Measurements from ENCODE around the gene SEC14L5. TPM values are rescaled to one million over a fixed set of nuclear protein-coding genes. Genes with fewer than 3 reads are reported as not detected.

The SEC14L5 gene
- total RNA-seq, 1 donor: under 0.01 TPM

- TF ChIP-seq, protein P1, sequence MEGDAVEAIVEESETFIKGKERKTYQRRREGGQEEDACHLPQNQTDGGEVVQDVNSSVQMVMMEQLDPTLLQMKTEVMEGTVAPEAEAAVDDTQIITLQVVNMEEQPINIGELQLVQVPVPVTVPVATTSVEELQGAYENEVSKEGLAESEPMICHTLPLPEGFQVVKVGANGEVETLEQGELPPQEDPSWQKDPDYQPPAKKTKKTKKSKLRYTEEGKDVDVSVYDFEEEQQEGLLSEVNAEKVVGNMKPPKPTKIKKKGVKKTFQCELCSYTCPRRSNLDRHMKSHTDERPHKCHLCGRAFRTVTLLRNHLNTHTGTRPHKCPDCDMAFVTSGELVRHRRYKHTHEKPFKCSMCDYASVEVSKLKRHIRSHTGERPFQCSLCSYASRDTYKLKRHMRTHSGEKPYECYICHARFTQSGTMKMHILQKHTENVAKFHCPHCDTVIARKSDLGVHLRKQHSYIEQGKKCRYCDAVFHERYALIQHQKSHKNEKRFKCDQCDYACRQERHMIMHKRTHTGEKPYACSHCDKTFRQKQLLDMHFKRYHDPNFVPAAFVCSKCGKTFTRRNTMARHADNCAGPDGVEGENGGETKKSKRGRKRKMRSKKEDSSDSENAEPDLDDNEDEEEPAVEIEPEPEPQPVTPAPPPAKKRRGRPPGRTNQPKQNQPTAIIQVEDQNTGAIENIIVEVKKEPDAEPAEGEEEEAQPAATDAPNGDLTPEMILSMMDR (IDR thresholded peaks at IDR 0.05; ENCODE audit: extremely low read depth, low read depth, low read length): no peak
- Histone ChIP-seq H3K9me3 (ENCODE audit: low read depth, low read length) (no peaks in the 10 kb centered on the region), H3K36me3 (ENCODE audit: insufficient read depth, low read length) (no peaks in the 10 kb centered on the region), H3K4me2 (ENCODE audit: insufficient read depth, low read length) (no peak overlapping the region), H3K27ac (ENCODE audit: low read depth, low read length) (no peak overlapping the region), H2AFZ (ENCODE audit: low read length) (no peak overlapping the region), H3K79me2 (ENCODE audit: insufficient read depth, low read length) (no peaks in the 10 kb centered on the region), H3K4me1 (ENCODE audit: insufficient read depth, low read length) (no peaks in the 10 kb centered on the region), H3K27me3 (ENCODE audit: insufficient read depth, low read length) (peaks cover 25% of the 10 kb centered on the region), H4K20me1 (ENCODE audit: insufficient read depth, low read length) (no peaks in the 10 kb centered on the region), H3K4me3 (ENCODE audit: insufficient read depth, low read length) (no peak overlapping the region)
- no peak for DNase-seq (ENCODE audit: insufficient read length, low spot score, missing footprints)
Observed at GRCh38 chr16:4987580-4988374, 29.6 kb downstream of the SEC14L5 start.

DNA sequence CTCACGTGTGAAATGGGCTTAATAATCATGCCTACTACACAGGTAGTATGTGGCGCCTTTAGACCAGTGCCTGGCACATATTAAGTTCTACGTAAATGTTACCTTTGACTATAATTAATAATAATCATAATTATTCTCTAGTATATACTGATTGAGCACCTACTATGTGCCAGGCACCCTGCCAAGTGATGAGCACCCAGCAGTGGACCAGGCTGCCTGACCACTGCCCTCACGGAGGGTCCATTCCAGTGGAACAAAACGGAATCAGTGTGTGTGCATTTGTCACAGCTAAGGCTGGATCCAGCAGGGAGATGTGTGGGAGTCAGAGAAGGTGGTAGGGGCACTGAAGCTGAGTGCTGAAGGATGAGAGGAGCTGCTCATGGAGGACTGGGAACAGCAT is 30.5 kb downstream of the SEC14L5 start:
- Histone ChIP-seq H3K79me2 (ENCODE audit: insufficient read depth, low read length) (no peaks in the 10 kb centered on the region), H3K4me2 (ENCODE audit: insufficient read depth, low read length) (no peak overlapping the region), H3K9me3 (ENCODE audit: low read depth, low read length) (no peaks in the 10 kb centered on the region), H4K20me1 (ENCODE audit: insufficient read depth, low read length) (no peaks in the 10 kb centered on the region), H3K4me3 (ENCODE audit: insufficient read depth, low read length) (no peak overlapping the region), H2AFZ (ENCODE audit: low read length) (no peak overlapping the region), H3K36me3 (ENCODE audit: insufficient read depth, low read length) (no peaks in the 10 kb centered on the region), H3K27me3 (ENCODE audit: insufficient read depth, low read length) (peaks cover 25% of the 10 kb centered on the region), H3K4me1 (ENCODE audit: insufficient read depth, low read length) (no peaks in the 10 kb centered on the region), H3K27ac (ENCODE audit: low read depth, low read length) (no peak overlapping the region)
- TF ChIP-seq, protein P1 (IDR thresholded peaks at IDR 0.05; ENCODE audit: extremely low read depth, low read depth, low read length): no peak
- no peak for DNase-seq (ENCODE audit: insufficient read length, low spot score, missing footprints)

GRCh38 chr16:4989391-4990006 is 31.4 kb downstream of the SEC14L5 start:
- TF ChIP-seq, protein P1 (IDR thresholded peaks at IDR 0.05; ENCODE audit: extremely low read depth, low read depth, low read length): no peak
- H3K36me3 ChIP-seq (ENCODE audit: insufficient read depth, low read length): no peaks in the 10 kb centered on the region
- H2AFZ ChIP-seq (ENCODE audit: low read length): no peak overlapping the region
- H3K27me3 ChIP-seq (ENCODE audit: insufficient read depth, low read length): peaks cover 25% of the 10 kb centered on the region
- H3K9me3 ChIP-seq (ENCODE audit: low read depth, low read length): no peaks in the 10 kb centered on the region
- H3K4me1 ChIP-seq (ENCODE audit: insufficient read depth, low read length): no peaks in the 10 kb centered on the region
- no peak overlapping the region for H3K27ac ChIP-seq (ENCODE audit: low read depth, low read length)
- no peaks in the 10 kb centered on the region for H4K20me1 ChIP-seq (ENCODE audit: insufficient read depth, low read length)
- H3K4me3 ChIP-seq (ENCODE audit: insufficient read depth, low read length): no peak overlapping the region
- no peak for DNase-seq (ENCODE audit: insufficient read length, low spot score, missing footprints)
- H3K4me2 ChIP-seq (ENCODE audit: insufficient read depth, low read length): no peak overlapping the region
- no peaks in the 10 kb centered on the region for H3K79me2 ChIP-seq (ENCODE audit: insufficient read depth, low read length)

DNA sequence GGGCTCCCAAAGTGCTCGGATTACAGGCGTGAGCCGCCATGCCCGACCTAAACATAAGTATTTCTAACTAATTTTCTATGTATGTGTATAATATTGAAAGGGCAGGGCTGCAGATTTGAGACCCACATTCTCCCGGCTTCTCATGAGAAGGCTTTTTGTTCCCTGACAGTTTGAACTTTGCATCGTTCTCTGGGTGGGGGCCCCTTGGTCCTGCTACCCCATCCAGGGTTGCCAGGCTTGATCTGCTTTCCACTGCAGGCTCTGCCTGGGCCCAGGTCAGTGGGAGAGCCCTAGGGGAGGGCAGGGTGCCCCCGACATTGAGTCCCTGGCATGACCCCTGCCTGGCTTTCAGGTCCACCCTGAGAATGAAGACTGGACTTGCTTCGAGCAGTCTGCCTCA is 32.3 kb downstream of the SEC14L5 start:
- no peaks in the 10 kb centered on the region for H3K9me3 ChIP-seq (ENCODE audit: low read depth, low read length)
- H3K36me3 ChIP-seq (ENCODE audit: insufficient read depth, low read length): no peaks in the 10 kb centered on the region
- H3K4me3 ChIP-seq (ENCODE audit: insufficient read depth, low read length): no peak overlapping the region
- no peak overlapping the region for H3K27ac ChIP-seq (ENCODE audit: low read depth, low read length)
- no peak overlapping the region for H3K4me2 ChIP-seq (ENCODE audit: insufficient read depth, low read length)
- no peaks in the 10 kb centered on the region for H3K4me1 ChIP-seq (ENCODE audit: insufficient read depth, low read length)
- H3K79me2 ChIP-seq (ENCODE audit: insufficient read depth, low read length): no peaks in the 10 kb centered on the region
- peaks cover 25% of the 10 kb centered on the region for H3K27me3 ChIP-seq (ENCODE audit: insufficient read depth, low read length)
- no peak overlapping the region for H2AFZ ChIP-seq (ENCODE audit: low read length)
- no peaks in the 10 kb centered on the region for H4K20me1 ChIP-seq (ENCODE audit: insufficient read depth, low read length)
- TF ChIP-seq, protein P1 (IDR thresholded peaks at IDR 0.05; ENCODE audit: extremely low read depth, low read depth, low read length): no peak
- DNase-seq (ENCODE audit: insufficient read length, low spot score, missing footprints): no peak

All from osteoblast (primary cell).